Measurements from ENCODE around the gene TSEN2.
"Not testable (repeated sequence)": the region's sequence is repeated elsewhere in the genome, so short reads cannot be mapped to it uniquely, and the experiment has no call there.

GRCh38 chr3:12543497-12543896, 59.2 kb downstream of the TSEN2 start:
- peak; percentile 26; the same call in 1 of the 2 replicates for TF ChIP-seq CEBPB (IDR thresholded peaks at IDR 0.05; ENCODE audit: low read depth, low read length)
- not testable (repeated sequence) for TF ChIP-seq CTCF (conservative IDR thresholded peaks at IDR 0.05; ENCODE audit: low read depth, low read length)

All from IMR-90 (cell line).